D721Med (cell line): Measurements from ENCODE around the gene SCUBE1.

Experiments
- DNase-seq: peaks from one replicate; pipeline ENCODE4 v3.0.0; 2011; ENCODE audit warnings: low spot score; ENCODE audit not compliant: insufficient read length
- FAIRE-seq: peaks from 2 replicates; lab custom pipeline; 2011; peaks lifted over from hg19 to GRCh38; lab: Jason Lieb, UNC
- CTCF ChIP-seq: IDR thresholded peaks from 2 replicates; pipeline ENCODE4 v1.5.1; 2012; ENCODE audit warnings: mild to moderate bottlenecking, control low read depth; ENCODE audit not compliant: insufficient read depth; ENCODE audit errors: missing control alignments

Gene SCUBE1

DNA sequence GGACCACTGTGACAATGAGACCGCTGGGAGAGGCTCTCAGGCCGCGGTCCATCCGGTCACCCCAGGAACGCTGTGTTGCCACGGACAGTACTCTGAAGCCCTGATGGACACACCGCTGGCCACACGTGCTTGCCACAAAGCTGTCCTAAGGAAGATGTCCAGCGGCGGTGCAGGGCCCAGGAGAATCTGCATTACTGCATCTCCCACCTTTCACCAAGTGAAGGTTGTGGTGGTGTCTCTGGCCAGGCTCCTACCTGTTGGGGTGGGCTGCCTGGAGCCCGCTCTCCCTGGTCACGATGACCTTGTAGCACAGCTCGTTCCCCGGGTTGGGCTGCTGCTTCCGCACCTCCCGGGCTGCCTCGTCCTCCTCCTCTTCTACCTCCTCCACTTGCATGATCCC lies 160.4 kb downstream of the SCUBE1 start:
- FAIRE-seq (no peak), DNase-seq (no peak)
- TF ChIP-seq CTCF, result no peak

DNA sequence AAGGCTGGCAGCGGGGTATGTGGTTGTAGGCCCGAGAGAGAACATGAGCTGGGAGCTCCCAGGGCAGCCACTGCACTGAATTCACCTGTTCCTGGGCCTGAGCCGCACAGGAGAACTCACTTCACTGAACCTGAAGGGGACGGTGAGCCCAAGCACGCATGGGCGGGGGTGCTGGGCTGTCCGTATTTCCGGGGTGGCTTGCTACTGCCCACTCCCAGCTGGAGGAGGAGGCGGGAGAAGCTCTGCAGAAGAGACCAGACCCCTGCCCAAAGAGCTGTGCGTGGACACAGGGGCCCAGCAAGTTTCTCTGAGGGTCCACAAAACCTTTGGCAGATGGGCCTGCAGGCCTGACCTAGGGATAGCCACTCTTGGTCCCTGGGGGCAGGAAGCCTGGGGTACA lies 161.1 kb downstream of the SCUBE1 start:
- no peak for TF ChIP-seq CTCF
- FAIRE-seq (no peak), DNase-seq (no peak)

- TF ChIP-seq CTCF, result no peak
- FAIRE-seq, result no peak
Measured at GRCh38 chr22:43181321-43182076, 161.7 kb downstream of the SCUBE1 start.

GRCh38 chr22:43180670-43181069 lies 162.5 kb downstream of the SCUBE1 start:
- FAIRE-seq, result no peak

More at GRCh38 chr22:43181321-43182076, 161.7 kb downstream of the SCUBE1 start:
- DNase-seq, result no peak

DNA sequence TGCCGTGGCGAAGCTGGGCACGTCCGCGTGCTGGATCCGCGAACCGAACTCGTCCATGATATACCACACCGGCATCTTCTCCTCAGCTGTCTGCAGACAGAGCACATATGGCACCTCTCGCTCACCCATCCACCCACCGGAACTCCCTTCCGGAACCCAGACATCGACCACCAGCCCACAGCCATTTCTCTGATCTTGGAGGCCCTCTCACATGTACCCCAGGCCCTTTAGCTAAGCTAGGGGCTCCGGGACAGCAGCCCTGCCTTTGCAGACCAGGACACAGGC lies 163.3 kb downstream of the SCUBE1 start:
- FAIRE-seq, result no peak
- DNase-seq, result no peak
- TF ChIP-seq CTCF, result no peak

More at GRCh38 chr22:43180670-43181069, 162.5 kb downstream of the SCUBE1 start:
- no peak for TF ChIP-seq CTCF
- no peak for DNase-seq

DNA sequence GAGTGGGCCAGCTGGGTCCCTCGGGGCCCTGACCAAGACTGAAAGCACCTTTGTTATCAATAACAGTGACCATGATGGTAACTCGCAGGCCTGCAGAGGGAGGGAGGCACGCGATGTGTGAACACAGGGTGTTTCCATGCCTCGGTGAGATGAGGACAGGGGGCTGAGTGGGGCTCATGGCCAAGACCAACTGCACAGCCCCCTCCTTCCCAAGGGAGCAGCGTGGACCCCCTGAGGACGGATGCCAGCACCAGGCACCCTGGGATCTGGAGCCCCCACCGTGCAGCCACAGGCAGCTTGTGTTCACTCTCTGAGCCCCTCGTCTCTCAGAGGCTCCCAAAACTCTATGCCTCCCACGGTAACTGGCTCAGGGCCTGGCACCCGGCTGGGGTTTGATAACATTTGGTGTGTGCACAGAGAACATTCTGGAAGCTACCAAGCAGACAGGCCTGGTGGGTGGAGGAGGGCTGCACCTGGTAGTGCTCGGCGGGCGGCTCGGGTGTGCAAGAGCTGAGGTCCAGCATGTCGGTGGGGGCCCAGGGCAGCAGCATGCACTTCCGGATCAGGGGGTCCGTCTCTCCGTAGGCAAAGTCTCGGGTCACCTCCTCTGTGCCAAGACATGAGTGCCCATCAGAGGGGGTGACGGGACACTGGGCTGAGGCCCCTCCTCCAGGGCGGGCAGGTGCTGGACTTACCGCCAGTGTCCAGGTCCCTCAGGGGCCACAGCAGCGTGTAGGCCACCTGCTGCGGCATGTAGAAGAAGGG lies 163.8 kb downstream of the SCUBE1 start:
- no peak for FAIRE-seq
- no peak for TF ChIP-seq CTCF
- no peak for DNase-seq

- no peak for TF ChIP-seq CTCF
- FAIRE-seq (no peak), DNase-seq (no peak)
Measured at GRCh38 chr22:43177479-43177878, 165.7 kb downstream of the SCUBE1 start.
